Measurements from ENCODE around the gene BMP5. TPM values are rescaled to one million over a fixed set of nuclear protein-coding genes. Genes with fewer than 3 reads are reported as not detected.

The BMP5 gene
- total and polyA plus RNA-seq, 2 experiments from 2014 or later = 123 to 127 TPM

DNA sequence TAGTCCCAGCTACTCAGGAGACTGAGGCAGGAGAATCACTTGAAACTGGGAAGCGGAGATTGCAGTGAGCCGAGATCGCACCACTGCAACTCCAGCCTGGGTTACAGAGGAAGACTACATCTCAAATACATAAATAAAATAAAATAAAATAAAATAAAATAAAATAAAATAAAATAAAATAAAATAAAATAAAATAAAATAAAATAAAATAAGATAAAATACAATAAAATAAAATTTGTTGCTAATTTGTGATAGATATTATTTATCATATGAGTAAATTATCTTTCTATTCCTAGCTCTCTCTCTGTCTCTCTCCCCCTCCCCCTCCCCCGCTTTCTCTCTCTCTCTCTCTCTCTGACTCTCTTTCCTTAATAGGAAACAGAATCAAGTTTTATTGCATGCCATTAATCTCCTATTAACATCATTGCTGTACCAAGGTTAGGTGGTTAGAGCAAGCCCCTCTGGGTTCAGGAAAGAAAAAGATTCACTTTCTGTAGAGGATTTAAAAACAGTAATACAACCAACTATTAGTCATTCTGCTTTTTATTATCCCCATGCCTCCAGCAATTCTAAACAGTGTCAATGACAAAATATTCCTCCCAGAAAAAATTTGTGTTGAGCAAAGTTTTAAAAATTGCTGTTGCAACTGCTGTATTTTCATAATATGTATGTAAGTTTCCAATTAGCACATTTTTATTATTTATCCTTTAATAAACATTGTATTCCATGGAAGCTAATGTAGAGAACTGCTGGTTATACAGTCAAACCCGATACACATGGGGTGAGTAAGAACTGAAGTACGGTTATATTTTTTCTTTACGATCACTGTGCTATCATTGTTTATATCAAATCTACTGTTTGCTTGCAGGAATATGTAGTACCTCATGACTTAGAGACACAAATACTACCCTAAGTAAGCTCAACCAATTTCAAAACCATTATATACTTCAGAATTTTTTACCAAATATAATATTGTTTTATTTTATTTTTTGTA lies 22.1 kb downstream of the BMP5 start:
- TF ChIP-seq, protein P1, sequence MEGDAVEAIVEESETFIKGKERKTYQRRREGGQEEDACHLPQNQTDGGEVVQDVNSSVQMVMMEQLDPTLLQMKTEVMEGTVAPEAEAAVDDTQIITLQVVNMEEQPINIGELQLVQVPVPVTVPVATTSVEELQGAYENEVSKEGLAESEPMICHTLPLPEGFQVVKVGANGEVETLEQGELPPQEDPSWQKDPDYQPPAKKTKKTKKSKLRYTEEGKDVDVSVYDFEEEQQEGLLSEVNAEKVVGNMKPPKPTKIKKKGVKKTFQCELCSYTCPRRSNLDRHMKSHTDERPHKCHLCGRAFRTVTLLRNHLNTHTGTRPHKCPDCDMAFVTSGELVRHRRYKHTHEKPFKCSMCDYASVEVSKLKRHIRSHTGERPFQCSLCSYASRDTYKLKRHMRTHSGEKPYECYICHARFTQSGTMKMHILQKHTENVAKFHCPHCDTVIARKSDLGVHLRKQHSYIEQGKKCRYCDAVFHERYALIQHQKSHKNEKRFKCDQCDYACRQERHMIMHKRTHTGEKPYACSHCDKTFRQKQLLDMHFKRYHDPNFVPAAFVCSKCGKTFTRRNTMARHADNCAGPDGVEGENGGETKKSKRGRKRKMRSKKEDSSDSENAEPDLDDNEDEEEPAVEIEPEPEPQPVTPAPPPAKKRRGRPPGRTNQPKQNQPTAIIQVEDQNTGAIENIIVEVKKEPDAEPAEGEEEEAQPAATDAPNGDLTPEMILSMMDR (IDR thresholded peaks at IDR 0.05; ENCODE audit: low read depth, low read length) = no peak
- no peak overlapping the region for H3K4me3 ChIP-seq
- H3K9me3 ChIP-seq (ENCODE audit: low read depth) = no peaks in the 10 kb centered on the region
- peaks cover 7% of the 10 kb centered on the region for H3K4me1 ChIP-seq (ENCODE audit: low read depth)
- no peak for DNase-seq (ENCODE audit: low read depth in 1 of 2, low spot score in 1 of 2)
- no peak overlapping the region for H3K27ac ChIP-seq
- H3K36me3 ChIP-seq = no peaks in the 10 kb centered on the region
- H3K27me3 ChIP-seq = no peaks in the 10 kb centered on the region

DNA sequence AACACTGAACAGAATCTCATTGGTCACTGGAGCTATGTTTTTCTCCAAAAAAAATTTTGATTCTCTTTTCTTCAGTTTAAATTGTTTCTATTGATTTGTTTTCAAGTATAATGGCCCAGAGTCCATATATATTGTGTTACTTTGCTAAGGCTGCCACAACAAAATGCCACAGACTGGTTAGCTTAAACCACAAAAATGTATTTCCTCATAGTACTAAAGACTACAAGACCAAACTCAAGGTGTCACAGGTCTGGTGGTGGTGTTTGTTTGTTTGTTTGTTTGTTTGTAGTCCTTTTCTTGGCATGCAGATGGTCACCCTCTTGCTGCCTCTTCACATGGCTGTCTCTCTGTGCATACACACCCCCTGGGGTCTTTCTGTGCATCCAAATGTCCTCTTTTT lies 34.0 kb downstream of the BMP5 start:
- Histone ChIP-seq H3K27me3 (no peaks in the 10 kb centered on the region), H3K9me3 (ENCODE audit: low read depth) (no peaks in the 10 kb centered on the region), H3K36me3 (no peaks in the 10 kb centered on the region), H3K4me3 (no peak overlapping the region), H3K4me1 (ENCODE audit: low read depth) (peaks cover 38% of the 10 kb centered on the region), H3K27ac (peak overlapping the region; percentile 80)
- TF ChIP-seq, protein P1 (IDR thresholded peaks at IDR 0.05; ENCODE audit: low read depth, low read length) = no peak
- DNase-seq (ENCODE audit: low read depth in 1 of 2, low spot score in 1 of 2) = no peak

DNA sequence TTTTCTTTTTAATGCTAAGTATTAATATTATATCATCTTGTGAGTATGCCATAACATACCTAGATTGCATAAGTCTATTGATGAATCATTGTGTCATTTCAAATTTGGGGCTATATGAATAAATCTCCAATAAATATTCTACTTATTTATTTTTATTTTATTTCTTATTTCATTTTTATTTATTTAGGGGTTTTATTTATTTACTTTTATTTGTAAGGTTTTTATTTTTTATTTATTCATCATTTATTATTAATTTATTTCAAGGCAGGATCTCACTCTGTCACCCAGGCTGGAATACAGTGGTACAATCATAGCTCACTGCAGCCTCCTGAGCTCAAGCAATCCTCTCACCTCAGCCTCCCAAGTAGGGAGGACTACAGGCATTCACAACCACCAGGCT lies 36.3 kb downstream of the BMP5 start:
- H3K36me3 ChIP-seq = no peaks in the 10 kb centered on the region
- H3K9me3 ChIP-seq (ENCODE audit: low read depth) = no peaks in the 10 kb centered on the region
- DNase-seq (ENCODE audit: low read depth in 1 of 2, low spot score in 1 of 2) = no peak
- no peak overlapping the region for H3K27ac ChIP-seq
- no peaks in the 10 kb centered on the region for H3K27me3 ChIP-seq
- no peak overlapping the region for H3K4me3 ChIP-seq
- H3K4me1 ChIP-seq (ENCODE audit: low read depth) = peaks cover 33% of the 10 kb centered on the region
- TF ChIP-seq, protein P1 (IDR thresholded peaks at IDR 0.05; ENCODE audit: low read depth, low read length) = no peak

DNA sequence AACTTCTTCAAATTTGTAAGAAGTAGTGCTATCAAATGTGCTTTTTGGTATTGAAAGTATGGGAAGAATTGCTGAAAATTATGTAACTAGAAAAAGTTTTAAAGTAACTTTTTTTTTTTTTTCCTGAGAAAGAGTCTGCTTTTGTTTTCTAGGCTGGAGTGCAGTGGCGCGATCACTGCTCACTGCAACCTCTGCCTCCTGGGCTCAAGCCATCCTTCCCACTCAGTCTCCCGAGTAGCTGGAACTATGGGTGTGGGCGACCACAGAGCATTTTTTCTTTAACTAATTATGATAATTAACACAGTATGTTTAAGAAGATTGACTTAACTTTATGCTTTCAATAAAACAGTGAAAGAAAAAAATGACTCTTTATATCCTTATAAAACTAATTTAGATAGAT lies 38.4 kb downstream of the BMP5 start:
- DNase-seq (ENCODE audit: low read depth in 1 of 2, low spot score in 1 of 2) = no peak
- TF ChIP-seq, protein P1 (IDR thresholded peaks at IDR 0.05; ENCODE audit: low read depth, low read length) = no peak
- H3K36me3 ChIP-seq = no peaks in the 10 kb centered on the region
- no peaks in the 10 kb centered on the region for H3K27me3 ChIP-seq
- peak overlapping the region; percentile 89 for H3K27ac ChIP-seq
- peaks cover 42% of the 10 kb centered on the region for H3K4me1 ChIP-seq (ENCODE audit: low read depth)
- no peak overlapping the region for H3K4me3 ChIP-seq
- no peaks in the 10 kb centered on the region for H3K9me3 ChIP-seq (ENCODE audit: low read depth)

DNA sequence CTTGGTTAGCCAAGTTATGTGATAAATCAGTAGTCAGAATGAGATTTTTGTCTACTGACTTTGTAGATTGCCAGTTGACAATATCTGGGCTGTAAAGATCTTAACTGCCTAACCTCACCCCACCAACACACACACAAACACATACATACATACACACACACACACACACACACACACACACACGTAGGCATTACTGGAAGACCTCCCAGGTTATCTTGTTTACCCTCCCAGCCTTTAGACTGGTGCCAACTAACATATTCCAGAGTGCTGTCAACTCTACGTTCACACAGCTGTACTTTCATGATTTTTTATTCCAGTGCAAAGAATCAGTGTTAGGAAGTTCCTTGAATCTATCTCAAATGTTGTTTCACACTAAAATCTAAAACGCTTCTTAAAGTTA lies 38.9 kb downstream of the BMP5 start:
- Histone ChIP-seq H3K9me3 (ENCODE audit: low read depth) (no peaks in the 10 kb centered on the region), H3K27me3 (no peaks in the 10 kb centered on the region), H3K27ac (peak overlapping the region; percentile 89), H3K4me3 (peak overlapping the region; percentile 2), H3K36me3 (no peaks in the 10 kb centered on the region), H3K4me1 (ENCODE audit: low read depth) (peaks cover 44% of the 10 kb centered on the region)
- peak; percentile 21 to 88 for DNase-seq (ENCODE audit: low read depth in 1 of 2, low spot score in 1 of 2)
- TF ChIP-seq, protein P1 (IDR thresholded peaks at IDR 0.05; ENCODE audit: low read depth, low read length) = no peak
